HepG2 (cell line): ENCODE data around the gene SERPINE2. TPM values are rescaled to one million over a fixed set of nuclear protein-coding genes. Genes with fewer than 3 reads are reported as not detected.

Experiments
- ATAC-seq: fragments of 200-7000 bp; cut with Tn5 transposase; 3 replicates; pipeline ENCODE4 v1.9.1; 2020; ENCODE audit warnings: mild to moderate bottlenecking, moderate library complexity
- BruUV-seq: library from RNA; stranded (reverse); fragments of 400-500 nt; replicated peaks from 2 replicates; lab custom pipeline; 2021; lab: Mats Ljungman, UMichigan
- CTCF ChIA-PET: fragments of 300-600 bp; formaldehyde crosslinking; extraction: SDS; loops from one replicate; lab custom pipeline; 2021; ENCODE audit warnings: low total read pairs, inconsistent platforms, low intra/inter-chr PET ratio; lab: Yijun Ruan, JAX
- POLR2A ChIA-PET: fragments of 350-600 bp; sonication (Branson Sonifier 250); formaldehyde crosslinking; loops from one replicate; lab custom pipeline; 2020; ENCODE audit warnings: antibody characterized with exemption, inconsistent platforms; lab: Yijun Ruan, JAX
- DNase-seq: peaks from one replicate; pipeline ENCODE4 v3.0.0-alpha.2; 2015; ENCODE audit warnings: low spot score
- FAIRE-seq: peaks from 3 replicates; lab custom pipeline; 2011; peaks lifted over from hg19 to GRCh38; lab: Jason Lieb, UNC
- H2AFZ ChIP-seq: one replicate; pipeline ENCODE4 v1.6.1; 2011; ENCODE audit warnings: low read length, inconsistent platforms
- H3K27ac ChIP-seq: fragments of 300-600 bp; 3 replicates; pipeline ENCODE4 v1.8.0; 2011; ENCODE audit warnings: mixed run types, mild to moderate bottlenecking, mixed read lengths, low read length, inconsistent platforms; ENCODE audit not compliant: insufficient read depth; ENCODE audit errors: extremely low read length
- H3K27me3 ChIP-seq, 2 experiments: fragments of 200-600 bp in 1 of 2; 2 replicates in 1 of 2; 3 replicates in 1 of 2; pipeline versions ENCODE4 v1.6.0 to v1.8.0; 2011; ENCODE audit warnings: low read length in 2 of 2, mild to moderate bottlenecking in 2 of 2, moderate library complexity in 2 of 2, inconsistent platforms in 1 of 2; ENCODE audit not compliant: insufficient read depth in 2 of 2, control insufficient read depth in 1 of 2
- H3K36me3 ChIP-seq, 2 experiments: fragments of 200-600 bp in 1 of 2; replicated peaks in 1 of 2; 2 replicates in 1 of 2; 3 replicates in 1 of 2; pipeline versions ENCODE4 v1.5.1 to v1.8.0; 2011; ENCODE audit warnings: low read length in 2 of 2, inconsistent platforms in 1 of 2; ENCODE audit not compliant: insufficient read depth in 2 of 2, control insufficient read depth in 1 of 2
- H3K4me1 ChIP-seq: 2 replicates; pipeline ENCODE4 v1.5.1; 2012; ENCODE audit warnings: low read length, inconsistent platforms; ENCODE audit not compliant: insufficient read depth
- H3K4me2 ChIP-seq: 2 replicates; pipeline ENCODE4 v1.6.0; 2011; ENCODE audit warnings: low read depth, low read length, inconsistent platforms
- H3K4me3 ChIP-seq, 3 experiments: fragments of 200-600 bp in 1 of 3; sonication (generic), shearing (Covaris generic) in 1 of 3; replicated peaks in 1 of 3; 2 replicates each; pipeline ENCODE4 v1.5.1; 2011 to 2016; ENCODE audit warnings: low read length in 3 of 3, inconsistent platforms in 2 of 3, low read depth in 2 of 3, mild to moderate bottlenecking in 2 of 3, control low read depth in 1 of 3, mixed read lengths in 1 of 3; ENCODE audit not compliant: insufficient read depth in 1 of 3
- H3K79me2 ChIP-seq: one replicate; pipeline ENCODE4 v1.6.1; 2011; ENCODE audit warnings: low read length, inconsistent platforms; ENCODE audit not compliant: insufficient read depth
- H3K9ac ChIP-seq: 2 replicates; pipeline ENCODE4 v1.6.0; 2011; ENCODE audit warnings: mild to moderate bottlenecking, low read depth, low read length, inconsistent platforms; ENCODE audit not compliant: insufficient read depth
- H3K9me3 ChIP-seq: 2 replicates; pipeline ENCODE4 v1.5.1; 2012; ENCODE audit warnings: mild to moderate bottlenecking, low read length
- H4K20me1 ChIP-seq: 2 replicates; pipeline ENCODE4 v1.6.0; 2011; ENCODE audit warnings: inconsistent platforms, mild to moderate bottlenecking, low read length, moderate library complexity; ENCODE audit not compliant: insufficient read depth
- AGO2 ChIP-seq: fragments of 200-400 bp; formaldehyde crosslinking; optimal IDR thresholded peaks from 2 replicates; pipeline ENCODE3; 2017; ENCODE audit warnings: mild to moderate bottlenecking, low read depth, low read length, moderate library complexity
- CTCF ChIP-seq: sonication (generic); formaldehyde crosslinking; IDR thresholded peaks from 2 replicates; pipeline ENCODE4 v1.5.0; 2020; ENCODE audit warnings: mild to moderate bottlenecking, missing genetic modification reagents, moderate library complexity
- MLXIP ChIP-seq: sonication (generic); formaldehyde crosslinking; IDR thresholded peaks from 2 replicates; pipeline ENCODE4 v1.9.0; 2021; ENCODE audit warnings: missing genetic modification reagents, borderline replicate concordance
- MXI1 ChIP-seq: IDR thresholded peaks from 3 replicates; pipeline ENCODE4 v1.6.1; 2012; ENCODE audit warnings: low read depth, low read length, inconsistent platforms, borderline replicate concordance
- SATB2 ChIP-seq: sonication (generic); formaldehyde crosslinking; IDR thresholded peaks from 2 replicates; pipeline ENCODE4 v1.5.0; 2020; ENCODE audit warnings: missing genetic modification reagents
- TEAD2 ChIP-seq: sonication (generic); formaldehyde crosslinking; IDR thresholded peaks from 2 replicates; pipeline ENCODE4 v1.9.0; 2021; ENCODE audit warnings: missing genetic modification reagents
- ZFX ChIP-seq: sonication (generic); formaldehyde crosslinking; IDR thresholded peaks from 2 replicates; pipeline ENCODE4 v1.4.0; 2020; ENCODE audit warnings: mild to moderate bottlenecking, low read depth, missing genetic modification reagents, moderate library complexity
- ZNF674 ChIP-seq: sonication (generic); formaldehyde crosslinking; IDR thresholded peaks from 2 replicates; pipeline ENCODE4 v1.5.0; 2020; ENCODE audit warnings: low read depth, mild to moderate bottlenecking, missing genetic modification reagents
- WGBS: methylation state at CpG from one replicate; pipeline ENCODE4 v1.1.6; 2017; ENCODE audit warnings: low lambda C conversion rate; 5-methylcytosine and 5-hydroxymethylcytosine counted together
- in situ Hi-C: cut with HindIII; loops from 2 replicates; pipeline ENCODE4 v1.10.0; 2017; ENCODE audit warnings: low pct_unique_long_range_greater_than_20kb; ENCODE audit not compliant: extremely low pct_ligation_motif_present
- intact Hi-C: fragments of 100-400 bp; cut with micrococcal nuclease; formaldehyde crosslinking; loops from one replicate; pipeline ENCODE4 v1.10.0; 2022; ENCODE audit not compliant: unreplicated experiment
- polyA plus RNA-seq, 8 experiments: library from polyadenylated mRNA; depleted of rRNA in 3 of 8; stranded (reverse) in 7 of 8; unstranded in 1 of 8; fragments of >200 nt; fragmentation: Illumina TruSeq in 4 of 8; extraction: Trizol in 4 of 8; gene quantifications; 2 replicates each; pipeline versions ENCODE4 v1.2.1 to v1.2.3, GENCODE V29; 2011 to 2016; ENCODE audit warnings: low read depth in 4 of 8, missing spikeins in 1 of 8, mixed read lengths in 1 of 8; ENCODE audit not compliant: insufficient read depth in 1 of 8
- total RNA-seq, 5 experiments: library from RNA; depleted of rRNA; stranded (reverse); fragments of >200 nt; fragmentation: Illumina TruSeq; extraction: Trizol; gene quantifications; 2 replicates each; pipeline ENCODE4 v1.2.3, GENCODE V29; 2016; ENCODE audit warnings: low read depth in 1 of 5
- TF ChIP-seq, protein P1 (sequence below): sonication (generic); formaldehyde crosslinking; IDR thresholded peaks from 2 replicates; pipeline ENCODE4 v1.8.0; 2022; ENCODE audit warnings: missing genetic modification reagents, mild to moderate bottlenecking, borderline replicate concordance
- TF ChIP-seq, protein P2 (sequence below): sonication (generic); formaldehyde crosslinking; IDR thresholded peaks from 2 replicates; pipeline ENCODE4 v1.4.0; 2020; ENCODE audit warnings: missing genetic modification reagents

The SERPINE2 gene
- total and polyA plus RNA-seq, 2 of the 13 experiments (the other 11 are each of a cell fraction or from before 2014, with no cell fraction given) = 7.9 to 18.1 TPM

GRCh38 chr2:224063298-224063648, 24.2 kb upstream of the SERPINE2 start (continued):
- no peak for TF ChIP-seq MLXIP (CRISPR knock-in tag)
- no peak for TF ChIP-seq ZFX (CRISPR knock-in tag)
- TF ChIP-seq SATB2 = no peak
- no peak for TF ChIP-seq MXI1
- no peak for TF ChIP-seq AGO2
- no peak for TF ChIP-seq TEAD2 (CRISPR knock-in tag)
- TF ChIP-seq, protein P1, sequence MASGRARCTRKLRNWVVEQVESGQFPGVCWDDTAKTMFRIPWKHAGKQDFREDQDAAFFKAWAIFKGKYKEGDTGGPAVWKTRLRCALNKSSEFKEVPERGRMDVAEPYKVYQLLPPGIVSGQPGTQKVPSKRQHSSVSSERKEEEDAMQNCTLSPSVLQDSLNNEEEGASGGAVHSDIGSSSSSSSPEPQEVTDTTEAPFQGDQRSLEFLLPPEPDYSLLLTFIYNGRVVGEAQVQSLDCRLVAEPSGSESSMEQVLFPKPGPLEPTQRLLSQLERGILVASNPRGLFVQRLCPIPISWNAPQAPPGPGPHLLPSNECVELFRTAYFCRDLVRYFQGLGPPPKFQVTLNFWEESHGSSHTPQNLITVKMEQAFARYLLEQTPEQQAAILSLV (CRISPR knock-in tag) = no peak
- no peak for TF ChIP-seq ZNF674

DNA sequence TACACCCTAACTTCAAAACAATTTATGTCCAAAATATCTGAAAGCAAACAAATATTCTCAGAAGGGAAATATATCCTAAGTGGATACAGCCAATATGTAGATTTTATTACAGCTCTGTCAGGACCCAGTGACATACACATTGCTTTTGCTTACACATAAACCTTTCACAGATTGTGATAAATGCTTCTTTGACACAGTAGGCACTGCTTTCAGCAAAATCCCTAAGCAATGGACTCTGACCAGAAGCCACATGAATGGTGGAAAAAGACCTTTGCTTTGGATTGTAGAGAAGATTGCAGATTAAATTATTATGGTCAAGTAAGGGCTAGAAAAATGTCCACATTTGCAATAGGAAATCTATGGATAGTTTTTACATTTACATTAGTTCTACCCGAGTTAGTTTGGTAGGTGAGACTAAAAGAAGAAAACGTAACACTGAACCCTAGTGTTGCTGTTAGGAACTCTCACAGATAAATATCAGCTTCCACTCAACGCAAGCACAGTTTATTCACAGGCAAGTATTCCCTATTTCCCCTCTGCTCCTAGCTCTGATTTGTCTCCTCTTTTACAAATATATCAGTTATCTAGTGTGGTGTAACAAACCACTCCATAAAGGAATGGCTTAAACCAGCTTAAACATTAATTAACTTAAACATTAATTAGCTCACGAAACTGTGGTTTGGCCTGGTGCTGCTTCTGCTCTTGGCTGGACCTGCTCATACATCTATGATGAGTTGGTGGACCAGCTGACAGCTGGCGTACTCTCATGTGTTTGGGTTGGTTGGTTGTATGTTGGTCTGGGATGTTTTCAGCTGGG, 23.6 kb upstream of the SERPINE2 start:
- 16% methylated on average over 5 of the region's 5 CpGs for WGBS
- no TSS peak for BruUV-seq
- DNase-seq = no peak
- in situ Hi-C loops = no loop called here
- Histone ChIP-seq H3K4me1 (0 out of 2 replicates have a peak, but pooled peaks cover 5% of the 10 kb centered on the region), H3K9me3 (no peaks in the 10 kb centered on the region), H3K27ac (no peak overlapping the region), H3K4me2 (no peak overlapping the region), H4K20me1 (no peaks in the 10 kb centered on the region), H3K4me3 (no peak overlapping the region), H3K27me3 (peaks cover 0 to 18% of the 10 kb centered on the region in 2 experiments; a peak in 2 of 5 replicates), H3K9ac (no peak overlapping the region), H3K79me2 (no peaks in the 10 kb centered on the region), H3K36me3 (no peaks in the 10 kb centered on the region), H2AFZ (no peak overlapping the region)
- no peak for FAIRE-seq
- intact Hi-C loops = loop anchor here (2.0 kb wide), 1 partner anchor 70 kb away; no protein-coding TSS in a partner anchor
- ATAC-seq = peak; percentile 67
- POLR2A ChIA-PET = no interaction called here
- CTCF ChIA-PET = no interaction called here
- TF ChIP-seq, protein P2, sequence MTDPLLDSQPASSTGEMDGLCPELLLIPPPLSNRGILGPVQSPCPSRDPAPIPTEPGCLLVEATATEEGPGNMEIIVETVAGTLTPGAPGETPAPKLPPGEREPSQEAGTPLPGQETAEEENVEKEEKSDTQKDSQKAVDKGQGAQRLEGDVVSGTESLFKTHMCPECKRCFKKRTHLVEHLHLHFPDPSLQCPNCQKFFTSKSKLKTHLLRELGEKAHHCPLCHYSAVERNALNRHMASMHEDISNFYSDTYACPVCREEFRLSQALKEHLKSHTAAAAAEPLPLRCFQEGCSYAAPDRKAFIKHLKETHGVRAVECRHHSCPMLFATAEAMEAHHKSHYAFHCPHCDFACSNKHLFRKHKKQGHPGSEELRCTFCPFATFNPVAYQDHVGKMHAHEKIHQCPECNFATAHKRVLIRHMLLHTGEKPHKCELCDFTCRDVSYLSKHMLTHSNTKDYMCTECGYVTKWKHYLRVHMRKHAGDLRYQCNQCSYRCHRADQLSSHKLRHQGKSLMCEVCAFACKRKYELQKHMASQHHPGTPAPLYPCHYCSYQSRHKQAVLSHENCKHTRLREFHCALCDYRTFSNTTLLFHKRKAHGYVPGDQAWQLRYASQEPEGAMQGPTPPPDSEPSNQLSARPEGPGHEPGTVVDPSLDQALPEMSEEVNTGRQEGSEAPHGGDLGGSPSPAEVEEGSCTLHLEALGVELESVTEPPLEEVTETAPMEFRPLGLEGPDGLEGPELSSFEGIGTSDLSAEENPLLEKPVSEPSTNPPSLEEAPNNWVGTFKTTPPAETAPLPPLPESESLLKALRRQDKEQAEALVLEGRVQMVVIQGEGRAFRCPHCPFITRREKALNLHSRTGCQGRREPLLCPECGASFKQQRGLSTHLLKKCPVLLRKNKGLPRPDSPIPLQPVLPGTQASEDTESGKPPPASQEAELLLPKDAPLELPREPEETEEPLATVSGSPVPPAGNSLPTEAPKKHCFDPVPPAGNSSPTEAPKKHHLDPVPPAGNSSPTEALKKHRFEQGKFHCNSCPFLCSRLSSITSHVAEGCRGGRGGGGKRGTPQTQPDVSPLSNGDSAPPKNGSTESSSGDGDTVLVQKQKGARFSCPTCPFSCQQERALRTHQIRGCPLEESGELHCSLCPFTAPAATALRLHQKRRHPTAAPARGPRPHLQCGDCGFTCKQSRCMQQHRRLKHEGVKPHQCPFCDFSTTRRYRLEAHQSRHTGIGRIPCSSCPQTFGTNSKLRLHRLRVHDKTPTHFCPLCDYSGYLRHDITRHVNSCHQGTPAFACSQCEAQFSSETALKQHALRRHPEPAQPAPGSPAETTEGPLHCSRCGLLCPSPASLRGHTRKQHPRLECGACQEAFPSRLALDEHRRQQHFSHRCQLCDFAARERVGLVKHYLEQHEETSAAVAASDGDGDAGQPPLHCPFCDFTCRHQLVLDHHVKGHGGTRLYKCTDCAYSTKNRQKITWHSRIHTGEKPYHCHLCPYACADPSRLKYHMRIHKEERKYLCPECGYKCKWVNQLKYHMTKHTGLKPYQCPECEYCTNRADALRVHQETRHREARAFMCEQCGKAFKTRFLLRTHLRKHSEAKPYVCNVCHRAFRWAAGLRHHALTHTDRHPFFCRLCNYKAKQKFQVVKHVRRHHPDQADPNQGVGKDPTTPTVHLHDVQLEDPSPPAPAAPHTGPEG (CRISPR knock-in tag) = no peak
- peak; percentile 41 for TF ChIP-seq CTCF (CRISPR knock-in tag)
